Anterior cingulate cortex (tissue), 58 donors: Measurements from ENCODE around the gene ABLIM1.
"Not testable (repeated sequence)": the region's sequence is repeated elsewhere in the genome, so short reads cannot be mapped to it uniquely, and the experiment has no call there.

Source experiments
- DNase-seq, 58 donors: peaks; one replicate each; lab custom pipeline; 2025; lab: John Stamatoyannopoulos, UW

The ABLIM1 gene

DNA sequence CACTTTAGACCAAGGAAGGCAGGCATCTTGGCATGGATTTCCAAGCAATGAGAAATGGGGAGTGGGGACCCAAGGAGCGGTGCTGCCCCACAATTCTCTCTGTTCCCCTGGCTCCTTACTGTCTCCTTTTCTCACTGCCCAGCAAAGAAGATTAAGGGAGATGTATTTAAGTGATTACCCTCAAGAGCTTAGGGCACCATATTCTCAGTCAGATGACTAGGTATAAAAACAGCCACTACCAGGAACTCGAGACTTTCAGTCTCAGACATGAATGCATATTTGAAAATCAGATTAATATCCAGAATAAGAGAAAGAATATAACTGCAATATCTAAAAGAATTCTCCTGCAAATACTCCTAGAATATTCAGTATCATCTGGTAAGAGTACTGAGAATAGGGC is at the start of gene ABLIM1:
Gene ABLIM1, minus strand, starts transcription at position 101 of the 400 bp plus-strand sequence. Its CDS starts 75 bp downstream, at position 26.
- DNase-seq: no peak

DNA sequence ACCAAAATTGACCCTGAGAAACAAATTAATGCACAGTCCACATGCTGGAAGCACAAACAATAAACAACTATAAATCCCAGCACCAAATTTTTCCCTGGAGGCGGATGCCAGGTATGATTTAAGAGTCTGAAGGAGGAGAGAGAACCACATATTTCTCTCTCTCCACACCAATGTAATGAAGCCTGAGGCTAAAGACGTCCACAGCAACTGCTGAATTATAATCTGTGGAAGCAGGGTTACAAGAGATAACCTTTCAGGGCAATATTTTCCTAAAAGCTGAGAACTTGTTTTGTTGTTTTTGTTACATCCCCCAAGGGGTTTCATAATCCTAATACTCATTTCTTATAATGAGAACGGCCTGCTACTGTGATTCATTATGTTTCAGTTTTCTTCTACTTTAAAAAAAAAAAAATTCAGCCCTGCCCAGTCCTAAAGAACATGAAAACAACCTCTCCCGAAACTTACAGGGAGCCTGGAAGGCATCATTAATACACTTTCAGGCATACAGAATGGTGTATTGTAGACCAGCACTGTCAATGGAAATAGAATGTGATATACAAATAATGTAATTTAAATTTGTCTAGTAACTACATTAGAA is 48.5 kb upstream of the ABLIM1 start:
- no peak for DNase-seq

DNA sequence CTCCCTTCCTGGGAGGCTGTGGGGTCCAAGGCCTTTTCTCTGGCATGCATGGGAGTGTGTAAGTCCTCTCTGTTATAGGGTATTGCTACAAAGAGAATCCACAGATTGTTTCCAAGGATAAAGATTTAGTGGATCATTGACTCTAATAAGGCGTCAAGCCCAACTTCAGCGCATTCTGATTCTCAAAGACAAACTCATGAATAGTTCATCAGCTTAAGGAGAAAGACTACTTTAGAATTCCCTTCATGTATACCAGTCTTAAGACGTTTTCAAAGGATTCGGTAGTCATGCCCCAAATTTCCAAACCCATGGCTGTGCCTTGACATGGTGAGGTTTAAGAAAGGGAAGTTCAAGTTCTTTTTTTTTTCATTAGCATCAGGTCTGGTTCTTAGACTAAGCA is 46.6 kb upstream of the ABLIM1 start:
- peak in 6 of 58 donors; percentile 18 to 57 (median 24) for DNase-seq

DNA sequence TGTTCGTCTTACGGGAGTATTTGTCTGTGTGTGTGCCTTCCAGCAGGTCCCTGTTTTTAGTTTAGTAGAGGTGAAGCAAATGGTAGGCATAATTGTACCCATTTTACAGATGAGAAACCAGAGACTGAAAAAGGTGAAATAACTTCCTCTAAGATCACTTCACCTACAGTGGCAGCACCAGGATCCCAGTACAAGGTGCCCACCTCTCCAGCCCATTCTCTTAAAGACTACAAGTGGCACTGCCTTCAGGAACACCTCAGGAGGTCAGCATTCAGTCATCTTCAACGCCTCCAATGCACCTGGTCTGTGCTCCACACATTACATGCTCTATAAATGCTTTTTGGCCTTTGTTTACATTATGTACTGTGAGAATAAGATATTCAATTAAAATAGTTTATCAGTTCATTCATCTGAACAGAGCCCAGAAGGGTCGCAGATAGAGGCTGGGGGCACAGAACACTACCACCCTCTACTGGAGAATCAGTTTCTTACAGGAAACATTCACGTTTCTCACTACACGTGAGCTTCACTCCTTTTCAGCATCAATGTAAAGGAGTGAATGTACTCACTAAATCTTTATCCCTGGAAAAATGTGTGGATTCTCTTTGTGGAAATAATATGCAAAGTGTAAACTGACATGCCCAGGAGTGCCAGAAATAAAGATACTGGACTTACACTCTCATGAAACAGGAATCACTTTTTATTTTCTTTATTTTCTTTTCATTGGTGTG is 45.5 kb upstream of the ABLIM1 start:
- no peak for DNase-seq

DNA sequence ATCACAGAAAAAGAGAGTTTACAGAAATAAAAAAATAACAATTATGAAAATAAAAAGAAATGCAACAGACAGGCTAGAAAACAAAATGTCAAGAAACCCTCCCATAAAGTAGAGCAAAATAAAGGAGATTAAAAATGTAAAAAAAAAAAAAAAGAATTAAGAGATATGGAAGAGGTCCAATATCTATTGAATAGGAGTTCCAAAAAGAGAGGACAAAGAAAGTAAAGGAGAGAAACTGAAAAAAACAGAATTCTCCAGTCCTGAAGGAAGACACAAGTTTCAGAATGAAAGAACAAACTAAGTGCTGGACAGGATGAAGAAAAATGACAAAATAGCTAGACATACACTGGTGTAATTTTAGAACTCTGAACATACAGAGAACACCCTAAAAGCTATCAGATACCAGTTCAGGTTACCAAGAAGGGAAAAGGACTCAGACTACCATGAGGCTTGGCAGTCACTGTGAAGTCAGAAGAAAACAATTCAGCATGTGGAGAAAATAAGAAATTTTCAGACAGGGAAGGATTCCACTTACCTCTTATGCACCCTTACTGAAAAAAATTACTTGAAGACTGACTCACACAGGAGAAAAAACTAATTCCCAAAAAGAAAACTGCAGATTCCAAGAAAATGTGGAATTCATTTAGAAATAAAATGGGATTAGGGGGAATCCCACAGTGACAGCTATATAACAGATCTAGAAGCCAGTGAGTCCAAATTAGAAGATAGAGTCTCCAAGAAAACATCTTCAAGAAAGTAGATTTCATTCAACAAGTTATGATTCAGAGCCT is 40.4 kb upstream of the ABLIM1 start:
- no peak for DNase-seq

DNA sequence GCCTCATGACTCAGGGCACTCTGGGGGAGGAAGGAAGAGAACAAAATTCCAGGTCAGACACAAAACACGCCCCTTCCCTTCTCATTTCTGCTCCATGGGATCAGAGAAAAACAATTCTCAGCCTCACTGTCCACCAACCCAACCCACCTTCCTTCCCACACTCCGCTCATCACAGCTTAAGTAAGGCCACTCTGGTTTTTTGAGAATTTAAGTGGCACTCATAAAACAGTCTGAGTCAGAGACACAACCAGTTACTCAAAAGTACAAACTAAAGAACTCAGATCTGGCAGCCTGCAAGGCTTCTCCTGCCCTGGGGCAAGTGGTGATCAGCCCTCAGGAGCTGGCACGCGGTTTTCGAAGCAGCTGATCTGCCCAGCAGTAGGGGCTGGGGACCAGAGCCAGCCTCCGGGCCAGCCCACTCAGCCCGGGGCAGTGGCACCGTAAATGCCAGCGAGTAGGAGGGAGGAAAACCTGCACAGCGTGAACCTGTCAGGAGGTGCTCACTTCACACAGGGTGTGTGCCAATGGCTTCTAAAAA is 39.1 kb upstream of the ABLIM1 start:
- DNase-seq: peak in 30 of 58 donors; percentile 7 to 66 (median 35)

DNA sequence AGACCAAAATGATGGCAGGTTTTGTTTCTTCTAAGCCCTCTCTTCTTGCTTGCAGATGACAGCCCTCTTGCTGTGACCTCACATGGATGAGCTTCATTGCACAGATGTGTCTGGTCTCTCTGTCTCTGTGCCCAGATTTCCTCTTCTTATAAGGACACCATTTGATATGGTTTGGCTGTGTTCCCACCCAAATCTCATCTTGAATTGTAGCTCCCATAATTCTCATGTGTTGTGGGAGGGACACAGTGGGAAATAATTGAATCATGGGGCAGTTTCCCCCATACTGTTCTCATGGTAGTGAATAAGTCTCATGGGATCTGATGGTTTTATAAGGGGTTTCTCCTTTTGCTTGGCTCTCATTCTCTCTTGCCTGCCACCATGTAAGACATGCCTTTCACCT is 38.2 kb upstream of the ABLIM1 start:
- not testable (repeated sequence) for DNase-seq

DNA sequence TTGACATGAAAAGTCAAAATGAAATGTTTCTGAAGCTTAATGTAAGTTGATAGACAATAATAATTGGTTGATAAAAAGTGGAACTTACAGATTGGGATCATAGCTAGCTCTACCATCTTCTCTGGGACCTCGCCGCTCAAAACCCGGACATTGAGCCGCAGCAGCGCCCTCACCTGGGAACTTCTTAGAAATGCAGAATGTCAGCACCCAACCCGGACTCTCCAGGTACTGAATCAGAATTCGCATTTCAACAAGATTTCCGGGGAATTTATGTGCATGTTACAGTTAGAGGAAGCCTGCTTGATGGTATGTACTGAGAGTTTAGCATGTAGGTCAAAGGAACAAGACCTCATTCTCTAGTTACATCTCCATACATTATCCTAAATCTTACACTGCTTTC is 36.7 kb upstream of the ABLIM1 start:
- no peak for DNase-seq

DNA sequence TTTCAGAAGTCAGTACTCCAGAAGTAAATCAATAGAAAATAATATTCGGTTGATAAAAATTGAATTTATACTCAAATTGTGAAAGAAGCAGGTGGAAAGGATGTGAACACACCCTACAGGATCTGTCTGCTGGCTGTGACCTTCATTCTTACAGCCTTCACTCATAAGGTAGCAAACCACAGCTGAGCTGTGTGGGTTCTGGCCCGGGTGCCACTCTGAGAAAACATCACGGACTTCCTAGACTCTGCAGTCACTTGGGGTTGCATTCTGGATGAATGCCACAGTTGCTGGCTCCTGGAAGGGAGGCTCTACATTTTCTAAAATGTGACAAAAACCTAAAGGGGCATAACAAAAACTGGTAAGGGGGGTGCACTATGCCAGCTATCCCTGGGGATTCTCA is 36.0 kb upstream of the ABLIM1 start:
- no peak for DNase-seq

DNA sequence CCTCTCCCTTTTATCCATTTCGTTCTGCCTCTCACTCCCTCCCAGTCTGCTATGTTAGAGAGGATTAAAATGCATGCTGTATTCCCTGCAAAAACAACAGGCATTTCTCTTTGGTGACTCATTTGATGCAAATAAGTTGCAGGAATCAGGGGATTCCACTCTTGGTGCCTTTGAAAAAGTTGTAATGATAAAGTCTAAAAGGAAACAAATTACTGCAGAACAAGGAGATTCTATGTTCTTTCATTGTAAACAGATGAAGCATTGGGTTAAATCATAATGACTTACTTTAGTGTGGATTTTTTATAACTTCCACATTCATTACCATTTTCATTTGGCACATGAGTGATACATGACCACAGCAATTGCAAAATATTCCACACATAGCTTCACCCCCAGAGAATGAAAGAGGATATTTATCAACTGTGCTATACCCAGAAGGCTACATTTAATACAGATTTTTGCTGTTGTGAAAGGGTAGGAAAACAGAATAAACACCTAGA is 33.4 kb upstream of the ABLIM1 start:
- DNase-seq: no peak

DNA sequence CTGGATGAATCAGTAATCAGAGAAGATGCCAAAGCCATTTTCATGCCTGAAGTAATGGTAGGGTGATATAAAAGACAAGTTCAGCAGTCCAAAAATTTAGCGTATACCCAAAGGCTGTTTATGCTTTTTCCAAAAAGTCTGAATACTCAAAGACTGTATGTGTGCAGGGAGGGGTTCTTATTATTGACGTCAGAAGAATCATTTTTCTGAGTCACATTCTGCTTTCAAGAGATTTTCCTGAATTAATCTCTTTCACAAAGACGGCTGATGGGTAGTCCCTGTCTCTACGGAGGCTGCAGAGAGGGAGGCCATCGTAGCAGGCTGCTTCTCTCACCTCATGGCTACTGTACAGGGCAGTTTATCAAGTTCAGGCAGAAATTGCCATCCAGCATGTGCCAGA is 30.7 kb upstream of the ABLIM1 start:
- DNase-seq: no peak

DNA sequence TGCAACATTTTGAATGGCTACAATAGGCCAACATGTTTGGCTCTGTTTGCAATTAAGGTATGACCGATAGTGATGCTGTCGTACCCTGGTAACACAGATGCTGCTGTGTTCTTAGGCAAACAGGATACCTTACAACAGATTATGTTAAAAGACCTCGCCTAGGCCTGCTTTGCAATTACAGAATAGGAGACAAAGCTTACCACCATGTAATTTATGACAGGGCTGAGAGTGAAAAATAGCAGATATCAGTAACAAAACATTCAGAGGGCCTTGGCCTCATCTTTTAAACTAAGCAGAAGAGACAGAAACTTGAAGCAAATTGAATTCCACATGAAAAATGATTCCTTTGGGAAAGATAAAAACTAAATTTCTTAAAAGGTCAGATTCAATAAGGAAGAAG is 29.4 kb upstream of the ABLIM1 start:
- no peak for DNase-seq

DNA sequence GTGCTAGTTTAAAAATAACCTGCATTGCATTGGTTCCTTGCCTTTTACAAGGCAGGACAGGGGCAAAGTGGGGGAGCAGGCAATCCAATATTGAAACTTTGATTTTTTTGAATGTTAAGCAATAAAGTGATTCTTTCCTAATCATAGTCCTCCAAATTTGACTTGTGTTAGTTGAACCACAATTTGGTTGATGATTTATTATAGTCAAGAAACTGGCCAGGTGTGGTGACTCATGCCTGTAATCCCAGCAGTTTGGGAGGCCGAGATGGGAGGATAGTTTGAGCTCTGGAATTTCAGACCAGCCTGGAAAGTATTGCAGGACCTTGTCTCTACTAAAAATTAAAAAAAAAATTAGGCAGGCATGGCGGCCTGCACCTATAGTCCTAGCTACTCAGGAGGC is 27.9 kb upstream of the ABLIM1 start:
- DNase-seq: no peak

DNA sequence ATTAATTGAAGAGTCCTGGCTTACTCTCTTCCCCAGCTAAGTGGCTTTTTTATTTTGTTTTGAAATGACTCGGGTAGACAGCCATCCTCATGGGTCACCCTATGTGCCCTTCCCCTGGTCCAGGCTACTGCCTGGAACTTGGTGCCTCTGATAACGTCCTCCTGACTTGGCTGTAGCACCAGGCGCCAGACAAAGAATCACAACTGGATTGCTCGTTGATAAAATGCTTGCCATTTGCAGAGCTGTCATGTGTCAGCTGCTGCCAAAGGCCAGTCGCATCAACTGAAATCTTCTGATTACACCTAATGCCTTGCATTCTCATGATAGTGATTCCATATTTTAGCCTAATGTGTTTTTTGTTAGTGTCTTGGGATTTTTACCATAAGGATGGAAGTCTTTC is 27.4 kb upstream of the ABLIM1 start:
- no peak for DNase-seq

DNA sequence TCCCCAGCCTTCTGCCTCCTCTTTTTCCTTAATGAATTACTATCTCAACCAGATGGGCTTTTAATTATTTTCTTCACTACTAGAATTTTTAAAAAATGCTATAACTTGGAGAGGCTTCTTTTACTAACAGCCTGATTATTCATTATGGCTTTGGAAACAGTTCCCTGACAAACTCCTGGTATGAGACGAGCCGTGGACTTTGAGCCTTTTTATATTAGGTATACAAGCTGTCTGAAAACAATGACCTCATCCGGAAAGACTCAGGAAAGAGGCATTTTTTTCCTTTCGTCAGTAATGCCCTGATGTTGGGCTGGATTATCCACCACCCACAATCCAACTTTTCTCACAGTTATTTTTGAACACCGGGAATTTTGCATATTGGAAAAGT is 26.7 kb upstream of the ABLIM1 start:
- no peak for DNase-seq

DNA sequence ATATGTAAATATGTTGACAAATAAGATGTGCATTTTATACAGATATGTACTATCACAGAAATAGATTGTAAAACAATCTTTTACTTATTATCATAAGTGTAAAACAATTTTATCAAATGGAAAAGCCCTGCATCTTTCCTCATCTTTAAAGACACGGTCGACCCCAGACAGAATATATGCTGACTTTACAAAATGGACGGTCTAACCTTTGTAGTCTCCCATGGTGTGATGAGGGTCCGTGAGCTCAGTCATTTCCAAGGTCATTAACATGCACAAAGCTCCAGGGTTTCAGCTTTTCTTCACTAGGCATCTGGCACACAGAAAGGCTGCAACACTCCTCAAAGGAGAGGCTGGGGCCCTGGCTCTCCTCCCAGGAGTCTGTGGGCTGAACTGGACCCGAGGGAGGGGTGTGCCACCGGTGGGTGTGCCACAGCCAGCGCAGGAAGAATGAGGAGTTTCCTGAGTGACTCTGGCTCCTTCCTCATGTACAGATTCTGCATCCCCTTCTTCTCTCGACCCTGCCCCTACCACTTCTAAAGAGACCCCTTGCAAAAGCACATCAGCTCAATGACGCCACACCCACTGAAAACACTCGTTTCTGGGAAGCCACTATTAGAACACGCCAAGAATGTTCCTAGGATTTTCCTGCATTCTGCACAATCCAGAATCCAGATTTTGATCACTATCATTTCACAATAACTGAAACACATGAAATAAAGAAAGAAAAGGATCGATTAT is 26.2 kb upstream of the ABLIM1 start:
- DNase-seq: peak in 41 of 58 donors; percentile 11 to 86 (median 44)

DNA sequence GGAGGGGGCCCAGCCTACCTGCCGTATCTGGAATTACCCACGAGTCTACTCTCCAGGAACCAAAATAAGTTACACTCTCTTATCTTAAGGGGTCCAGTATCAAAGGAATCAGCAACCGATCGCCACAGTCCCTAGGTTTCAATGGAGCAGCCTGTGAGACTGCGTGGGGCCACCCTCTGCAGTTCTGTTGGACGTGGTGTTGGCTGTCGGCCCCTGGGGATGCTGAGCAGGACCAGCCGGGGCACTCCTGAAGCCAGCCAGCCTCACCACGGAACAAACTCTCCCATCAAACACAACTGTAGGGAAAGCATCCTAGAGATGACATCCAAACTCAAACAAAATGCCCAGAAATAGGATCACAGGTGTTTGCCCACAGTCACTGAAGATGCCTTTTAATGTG is 25.5 kb upstream of the ABLIM1 start:
- peak in 9 of 58 donors; percentile 11 to 38 (median 25) for DNase-seq

DNA sequence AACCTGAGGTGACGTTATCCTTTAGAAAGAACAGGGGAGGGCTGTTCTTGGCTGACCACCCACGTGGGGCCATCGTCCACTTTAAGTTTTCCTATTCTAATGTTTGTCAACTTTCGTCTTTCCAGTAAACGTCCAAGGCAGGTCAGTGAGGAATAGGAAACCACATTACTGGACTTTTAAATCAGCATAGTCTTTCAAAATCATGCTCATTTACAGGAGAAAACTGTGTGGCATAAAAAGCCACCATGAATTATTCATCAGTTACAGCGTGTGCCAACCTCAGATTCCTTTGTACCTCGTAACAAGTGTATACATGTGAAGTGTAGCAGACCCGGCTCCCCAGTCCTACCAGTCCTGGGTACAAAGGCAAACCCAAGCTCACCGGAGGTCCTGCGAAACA is 25.1 kb upstream of the ABLIM1 start:
- DNase-seq: no peak

DNA sequence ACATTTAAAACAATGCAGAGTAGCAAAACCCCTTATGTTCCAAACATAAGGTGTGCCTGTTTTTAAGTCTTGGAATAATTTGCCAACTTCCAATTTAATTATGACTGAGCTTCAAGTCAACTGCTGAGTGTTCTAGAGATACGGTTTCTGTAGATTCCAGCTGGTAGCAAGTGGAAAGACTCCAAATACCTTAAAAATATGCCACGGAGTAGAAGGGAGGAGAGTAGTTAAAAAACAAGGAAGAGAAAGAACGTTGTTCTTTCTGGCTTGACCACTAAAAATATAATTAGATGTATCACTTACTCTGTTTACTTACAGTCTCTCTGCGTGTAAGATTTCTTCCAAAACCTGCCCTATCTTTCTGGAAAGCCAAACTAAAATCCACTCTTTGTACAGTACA is 24.5 kb upstream of the ABLIM1 start:
- DNase-seq: no peak

DNA sequence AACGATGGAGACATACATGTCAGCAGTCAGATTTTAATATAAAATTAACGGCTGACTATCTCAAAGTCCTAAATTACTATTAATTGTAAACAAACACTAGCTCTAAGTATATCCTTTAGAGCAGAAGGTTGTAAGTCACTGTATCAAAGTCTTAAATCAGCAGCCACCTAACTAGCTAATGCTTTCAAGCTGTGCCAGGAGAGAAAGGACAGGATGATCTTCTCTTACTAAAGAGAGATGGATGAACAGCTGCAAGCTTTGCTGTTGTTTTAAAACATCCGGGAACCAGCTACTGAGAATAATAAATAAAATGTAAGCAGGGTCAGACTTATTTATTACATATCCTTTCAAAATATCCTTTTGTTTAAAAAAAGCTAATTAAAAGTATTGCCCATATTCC is 24.0 kb upstream of the ABLIM1 start:
- DNase-seq: no peak
